Measurements from ENCODE around the gene CTSS.

- TF ChIP-seq CTCF (conservative IDR thresholded peaks at IDR 0.05): no peak
- no peak for TF ChIP-seq EZH2 (IDR thresholded peaks at IDR 0.05; ENCODE audit: low read depth)
Observed at GRCh38 chr1:150793221-150793620, 27.6 kb upstream of the CTSS start.

Data from PC-9 (cell line).